HL-60 (cell line): ENCODE measurements around the gene PTPRN2.
A peak's percentile ranks its signal among the peaks of the same experiment; 100 is the strongest.
"Not testable (repeated sequence)": the region's sequence is repeated elsewhere in the genome, so short reads cannot be mapped to it uniquely, and the experiment has no call there.

Source experiments
- DNase-seq, 2 experiments: peaks; one replicate each; pipeline ENCODE4 v3.0.0-alpha.2; 2010 to 2020; ENCODE audit warnings: low read depth in 1 of 2, low spot score in 1 of 2
- H3K27ac ChIP-seq: fragments of 250-450 bp; sonication (Bioruptor Pico); replicated peaks from 2 replicates; pipeline ENCODE4 v1.5.1; 2020; ENCODE audit warnings: mild to moderate bottlenecking, moderate library complexity
- H3K27me3 ChIP-seq: fragments of 250-450 bp; sonication (Bioruptor Pico); 2 replicates; pipeline ENCODE4 v1.5.1; 2021; ENCODE audit warnings: mild to moderate bottlenecking, moderate library complexity; ENCODE audit not compliant: insufficient read depth, poor library complexity, severe bottlenecking
- H3K4me3 ChIP-seq: replicated peaks from 2 replicates; pipeline ENCODE4 v1.5.1; 2011; ENCODE audit warnings: mild to moderate bottlenecking, control low read depth, low read length; ENCODE audit not compliant: insufficient read depth
- CTCF ChIP-seq: IDR thresholded peaks from one replicate; pipeline ENCODE4 v1.5.1; 2011; ENCODE audit warnings: low read length, control low read depth, inconsistent platforms; ENCODE audit not compliant: insufficient read depth
- GABPA ChIP-seq: IDR thresholded peaks from 2 replicates; pipeline ENCODE4 v1.6.1; 2012; ENCODE audit warnings: low read depth
- POLR2AphosphoS5 ChIP-seq: IDR thresholded peaks from 2 replicates; pipeline ENCODE4 v1.6.1; 2012; ENCODE audit warnings: low read depth
- REST ChIP-seq: IDR thresholded peaks from 2 replicates; pipeline ENCODE4 v1.6.1; 2012; ENCODE audit warnings: low read depth; ENCODE audit not compliant: insufficient replicate concordance
- SPI1 ChIP-seq: IDR thresholded peaks from 2 replicates; pipeline ENCODE4 v1.6.1; 2012; ENCODE audit warnings: low read depth, mild to moderate bottlenecking, borderline replicate concordance

The PTPRN2 gene

GRCh38 chr7:157493776-157494175 lies 1093.8 kb downstream of the PTPRN2 start:
- H3K27me3 ChIP-seq, result peaks cover 2% of the 10 kb centered on the region
- DNase-seq, result no peak
- no peak overlapping the region for H3K4me3 ChIP-seq
- H3K27ac ChIP-seq, result no peak overlapping the region
- TF ChIP-seq GABPA (no peak), REST (no peak), SPI1 (no peak), POLR2AphosphoS5 (no peak), CTCF (no peak)

- H3K4me3 ChIP-seq, result no peak overlapping the region
- no peak overlapping the region for H3K27ac ChIP-seq
- H3K27me3 ChIP-seq, result peaks cover 2% of the 10 kb centered on the region
- no peak for DNase-seq
- TF ChIP-seq SPI1 (no peak), POLR2AphosphoS5 (no peak), CTCF (no peak), GABPA (no peak), REST (peak; percentile 84)
These were observed 1094.6 kb downstream of the PTPRN2 start for GRCh38 chr7:157493017-157493416.

- peak; percentile 84 to 93 for DNase-seq
- Histone ChIP-seq H3K27ac (peak overlapping the region; percentile 28; the same call in 1 of the 2 replicates), H3K27me3 (peaks cover under 1% of the 10 kb centered on the region), H3K4me3 (no peak overlapping the region)
- TF ChIP-seq POLR2AphosphoS5 (peak; percentile 75), REST (no peak), GABPA (no peak; the same call in 1 of the 2 replicates), SPI1 (peak; percentile 92), CTCF (no peak)
These were observed 1097.1 kb downstream of the PTPRN2 start for GRCh38 chr7:157490465-157490912.

- H3K4me3 ChIP-seq, H3K27me3 ChIP-seq, DNase-seq: not testable (repeated sequence)
- H3K27ac ChIP-seq, result peak overlapping the region; percentile 28; the same call in 1 of the 2 replicates
These were observed 1097.8 kb downstream of the PTPRN2 start for GRCh38 chr7:157489870-157490269.
